22Rv1 (cell line): ENCODE data around the gene CLEC16A.

ENCODE experiments used
- CTCF ChIP-seq: fragments of 450-650 bp; IDR thresholded peaks from 2 replicates; pipeline ENCODE4 v1.5.1; 2017; ENCODE audit warnings: mild to moderate bottlenecking
- ZFX ChIP-seq: fragments of 450-650 bp; IDR thresholded peaks from 2 replicates; pipeline ENCODE4 v1.6.1; 2017; ENCODE audit warnings: antibody characterized with exemption, borderline replicate concordance

- TF ChIP-seq CTCF = no peak
- no peak for TF ChIP-seq ZFX
These were observed 68.5 kb downstream of the CLEC16A start for GRCh38 chr16:11012841-11013240.
